Stimulated activated CD8-positive, alpha-beta memory T cell treated with anti-CD3 and anti-CD28 coated beads, Interleukin-12 subunit alpha, Interleukin-12 subunit beta, amount 100 ng/mL, for 1 hour (primary cell): Measurements from ENCODE around the gene C11orf54.

ENCODE experiments used
- DNase-seq: peaks from one replicate; pipeline ENCODE4 v3.0.0-alpha.2; 2020; ENCODE audit warnings: low read depth

The C11orf54 gene

DNA sequence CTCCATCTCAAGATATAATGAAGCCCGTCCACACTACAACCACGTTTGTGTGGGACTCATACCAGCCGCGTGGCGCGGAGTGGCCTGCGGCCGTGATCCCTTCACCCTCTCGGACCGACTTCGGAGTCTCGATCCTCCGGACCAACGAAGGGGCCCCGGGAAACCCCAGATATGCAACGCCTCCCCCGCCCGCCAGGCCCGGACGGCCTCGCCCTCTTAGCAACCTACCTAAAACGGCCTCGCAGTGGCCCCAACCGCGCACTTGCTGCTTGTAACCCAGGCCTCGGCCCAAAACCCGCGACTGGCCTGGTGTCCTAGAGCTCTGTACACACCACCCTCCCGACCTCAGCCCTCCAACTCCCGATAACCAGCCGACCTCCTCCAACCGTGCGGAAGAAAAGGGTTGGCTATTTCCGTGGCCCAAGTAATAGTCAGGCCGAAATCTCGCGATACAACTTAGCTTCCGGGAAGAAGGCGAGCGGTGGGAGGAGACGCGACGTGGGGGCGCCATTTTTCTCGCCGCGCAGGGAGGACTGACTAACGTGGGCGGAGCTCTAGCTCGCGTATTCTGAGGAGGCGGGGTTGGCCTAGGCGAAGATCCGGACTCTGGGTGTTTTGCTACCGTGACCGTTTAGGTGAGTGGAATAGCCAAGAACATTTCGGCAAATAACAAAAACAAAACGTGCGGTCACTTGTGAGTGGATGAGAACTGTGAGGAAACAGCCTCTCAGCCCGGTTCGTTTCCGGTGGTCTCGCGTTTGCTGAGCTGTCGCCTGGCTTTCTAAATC lies at the start of gene C11orf54, which contains the start of gene TAF1D:
TSS of gene C11orf54 (plus strand) at position 579 of the 788 bp plus-strand sequence. CDS start 5,722 bp downstream, outside the sequence.
TSS of gene TAF1D (minus strand) at position 402 of the 788 bp plus-strand sequence. CDS start 2,191 bp downstream, outside the sequence.
- peak; percentile 96 for DNase-seq

- no peak for DNase-seq
Observed at GRCh38 chr11:93694109-93694508, 47.4 kb upstream of the C11orf54 start.

GRCh38 chr11:93694557-93694956 lies 46.9 kb upstream of the C11orf54 start:
- DNase-seq, result no peak

GRCh38 chr11:93697611-93698010 lies 43.9 kb upstream of the C11orf54 start:
- no peak for DNase-seq

- no peak for DNase-seq
Observed at GRCh38 chr11:93700830-93701229, 40.6 kb upstream of the C11orf54 start.

DNA sequence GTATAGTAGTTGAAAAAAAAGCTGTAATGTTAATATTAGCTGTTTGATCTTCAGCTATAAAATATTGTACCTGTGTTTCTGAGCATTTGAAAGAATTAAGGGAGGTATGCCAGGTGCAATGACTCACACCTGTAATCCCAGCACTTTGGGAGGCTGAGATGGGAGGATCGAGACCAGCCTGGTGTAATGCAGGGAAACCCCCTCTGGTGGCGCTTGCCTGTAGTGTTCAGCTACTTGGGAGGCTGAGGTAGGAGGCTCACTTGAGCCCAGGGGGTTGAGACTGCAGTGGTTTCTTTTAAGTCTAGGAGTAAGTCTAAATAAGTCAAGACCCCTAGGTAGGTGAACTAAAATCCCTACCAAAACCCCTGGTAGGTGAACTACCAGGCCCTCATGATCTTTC lies 37.2 kb upstream of the C11orf54 start:
- no peak for DNase-seq

DNA sequence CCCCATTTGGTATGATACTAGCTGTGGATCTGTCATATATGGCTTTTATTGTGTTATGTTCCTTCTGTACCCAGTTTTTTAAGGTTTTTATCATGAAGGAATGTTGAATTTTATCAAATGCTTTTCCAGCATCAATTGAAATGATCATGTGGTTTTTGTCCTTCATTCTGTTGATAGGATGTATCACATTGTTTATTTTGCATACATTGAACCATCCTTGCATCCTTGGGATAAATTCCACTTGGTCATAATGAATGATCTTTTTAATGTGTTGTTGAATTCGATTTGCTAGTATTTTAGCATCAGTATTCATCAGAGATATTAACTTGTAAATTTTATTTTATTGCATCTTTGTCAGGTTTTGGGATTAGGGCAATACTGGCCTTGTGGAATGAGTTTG lies 31.2 kb upstream of the C11orf54 start:
- DNase-seq, result no peak

DNA sequence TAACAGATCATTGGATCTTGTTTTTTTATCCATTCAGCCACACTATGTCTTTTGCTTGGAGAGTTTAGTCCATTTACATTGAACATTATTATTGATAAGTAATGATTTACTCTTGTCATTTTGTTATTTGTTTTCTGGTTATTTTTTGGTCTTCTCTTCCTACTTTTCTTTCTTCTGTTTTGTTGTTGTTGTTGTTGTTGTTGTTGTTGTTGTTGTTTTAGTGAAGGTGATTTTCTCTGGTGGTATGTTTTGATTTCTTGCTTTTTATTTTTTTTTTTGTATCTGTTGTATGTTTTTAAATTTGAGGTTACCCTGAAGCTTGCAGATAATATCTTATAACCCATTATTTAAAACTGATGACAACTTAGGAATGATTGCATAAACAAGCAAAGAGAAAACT lies 28.8 kb upstream of the C11orf54 start:
- no peak for DNase-seq

DNA sequence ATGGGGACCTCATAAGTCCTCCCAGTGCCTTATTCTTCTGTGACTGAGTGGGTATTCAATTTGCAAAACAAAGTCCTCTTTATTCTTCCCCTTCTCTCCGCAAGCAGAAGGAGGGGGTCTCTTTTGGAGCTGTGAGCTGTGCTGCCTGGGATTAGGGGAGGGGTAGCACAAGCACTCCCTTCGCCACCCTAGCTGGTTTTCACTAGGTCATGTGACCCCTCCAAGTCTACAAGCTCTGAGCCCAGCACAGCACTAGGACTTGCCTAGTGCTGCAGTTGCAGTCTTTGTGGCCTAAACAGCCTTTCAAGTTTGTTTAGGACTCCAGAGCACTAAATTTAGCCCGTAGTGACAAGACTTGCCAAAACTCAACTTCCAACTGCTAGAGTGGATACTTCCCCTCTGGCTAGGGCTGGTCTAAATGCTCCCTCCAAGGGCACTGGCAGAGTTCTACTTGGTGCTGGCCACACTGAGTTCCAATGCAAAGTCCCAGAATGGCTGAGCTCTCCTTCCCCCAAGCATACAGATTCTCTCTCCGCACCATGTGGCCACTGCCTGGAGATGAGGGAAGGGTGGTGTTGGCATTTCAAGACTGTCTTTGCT lies 25.6 kb upstream of the C11orf54 start:
- DNase-seq, result no peak

DNA sequence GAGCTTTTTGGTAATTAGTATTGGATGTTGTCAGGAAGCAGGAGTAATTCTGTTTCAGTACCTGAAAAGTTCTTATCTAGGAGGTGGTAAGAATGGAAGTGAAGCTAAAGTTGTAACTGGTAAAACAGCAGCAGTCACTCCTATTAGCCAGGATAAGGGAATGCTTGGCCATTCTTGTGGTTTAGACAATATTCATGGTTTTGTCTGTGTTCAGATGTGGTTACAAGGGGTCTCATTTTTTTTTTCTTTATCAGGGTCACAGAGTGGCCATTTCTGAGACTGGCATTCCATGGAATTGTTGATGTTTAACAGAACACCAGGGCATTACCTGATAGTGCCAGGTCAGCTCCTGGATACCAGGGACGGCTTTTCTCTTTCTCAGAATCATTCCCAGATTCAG lies 24.0 kb upstream of the C11orf54 start:
- no peak for DNase-seq

- DNase-seq, result no peak
Observed at GRCh38 chr11:93718057-93718563, 23.4 kb upstream of the C11orf54 start.

DNA sequence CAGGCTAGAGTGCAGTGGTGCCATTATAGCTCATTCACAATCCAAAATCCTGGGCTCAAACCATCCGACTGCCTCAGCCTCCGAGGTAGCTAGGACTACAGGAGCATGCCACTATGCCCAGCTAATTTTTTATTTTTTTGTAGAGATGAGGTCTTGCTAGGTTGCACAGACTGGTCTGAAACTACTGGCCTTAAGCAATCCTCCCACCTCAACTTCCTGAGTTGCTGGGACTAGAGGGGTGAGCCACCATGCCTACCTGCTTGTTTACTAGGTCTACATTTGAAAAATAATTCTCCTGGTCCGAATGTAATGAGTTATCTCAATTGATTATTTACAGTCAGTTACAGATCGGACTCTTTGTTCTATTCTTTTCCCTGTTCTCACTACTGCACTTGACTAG lies 22.2 kb upstream of the C11orf54 start:
- DNase-seq, result no peak

- DNase-seq, result no peak
Observed at GRCh38 chr11:93720522-93720921, 20.9 kb upstream of the C11orf54 start.

GRCh38 chr11:93724089-93724488 lies 17.4 kb upstream of the C11orf54 start:
- DNase-seq, result no peak

DNA sequence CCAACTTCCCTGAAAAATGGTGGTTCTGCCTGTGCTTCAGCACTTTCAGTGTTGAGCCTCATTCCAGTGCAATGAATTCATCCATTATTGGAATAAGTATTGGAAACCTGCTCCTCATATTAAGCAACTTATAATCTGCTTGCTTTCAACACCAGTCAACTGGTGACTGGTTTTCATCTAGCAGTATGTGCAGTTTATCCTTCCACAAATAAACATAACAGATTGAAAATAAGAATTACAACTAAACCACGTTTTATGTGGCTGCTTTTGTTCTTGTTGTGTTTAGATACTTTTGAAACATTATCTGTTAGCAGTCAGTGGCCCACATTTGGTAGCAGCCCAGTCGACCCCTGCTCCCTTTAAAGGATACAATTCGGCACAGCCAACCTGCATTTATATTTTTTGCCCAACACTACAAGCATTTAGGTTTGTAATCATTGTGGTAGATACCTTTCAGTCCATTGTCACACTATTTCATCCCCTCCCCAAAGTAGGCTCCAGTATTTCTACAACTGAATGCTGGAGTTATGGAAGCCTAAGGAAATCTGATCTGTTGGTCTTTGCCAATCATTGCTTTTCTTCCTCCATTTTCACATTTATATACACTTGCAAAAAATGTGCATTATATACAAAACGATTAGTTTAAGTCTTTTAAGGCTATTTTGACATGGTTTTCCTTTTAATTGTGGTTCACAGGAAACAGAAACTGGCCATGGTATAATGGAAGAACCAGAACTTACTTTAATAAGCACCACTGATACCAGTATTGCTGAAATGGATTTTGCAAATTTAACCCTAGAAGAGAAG lies 13.3 kb upstream of the C11orf54 start:
- DNase-seq, result no peak

DNA sequence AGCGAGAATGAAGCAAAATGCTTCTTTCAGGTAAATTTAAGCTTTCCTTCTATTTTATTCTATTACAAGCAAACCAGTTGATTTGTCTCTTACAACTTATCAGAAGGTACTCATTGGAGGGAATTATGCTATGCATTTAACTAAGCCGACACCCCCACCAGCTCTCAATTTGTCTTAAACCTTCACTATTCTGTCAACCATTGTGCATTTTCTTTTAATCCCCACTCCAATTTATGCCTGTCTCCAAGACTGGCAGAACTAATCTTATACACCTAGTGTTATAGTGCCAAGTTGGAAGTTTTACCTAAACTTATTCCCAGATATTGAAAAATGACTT lies 12.7 kb upstream of the C11orf54 start:
- no peak for DNase-seq

DNA sequence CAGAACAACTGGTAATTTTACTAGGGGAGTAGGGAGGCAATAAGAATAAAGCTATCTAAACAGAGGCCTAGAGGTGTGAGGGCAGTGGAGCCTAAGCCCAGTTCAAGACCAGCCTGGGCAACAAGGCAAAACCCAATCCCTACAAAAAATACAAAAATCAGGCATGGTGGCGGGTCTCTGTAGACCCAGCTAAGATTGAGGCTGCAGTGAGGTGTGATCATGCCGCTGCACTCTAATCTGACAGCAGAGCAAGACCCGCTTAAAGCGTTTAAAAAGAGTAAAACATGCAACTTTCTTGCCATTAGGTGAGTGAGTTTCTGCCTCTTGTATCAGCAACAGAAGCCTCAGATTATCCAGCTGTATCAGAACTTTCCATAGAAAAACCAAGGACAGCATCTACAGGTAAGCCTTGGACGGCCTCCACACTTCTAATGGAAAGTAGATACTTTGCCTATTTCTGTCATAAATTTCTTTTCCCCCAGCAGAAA lies 12.3 kb upstream of the C11orf54 start:
- DNase-seq, result no peak

- no peak for DNase-seq
Observed at GRCh38 chr11:93730108-93731107, 11.1 kb upstream of the C11orf54 start.

DNA sequence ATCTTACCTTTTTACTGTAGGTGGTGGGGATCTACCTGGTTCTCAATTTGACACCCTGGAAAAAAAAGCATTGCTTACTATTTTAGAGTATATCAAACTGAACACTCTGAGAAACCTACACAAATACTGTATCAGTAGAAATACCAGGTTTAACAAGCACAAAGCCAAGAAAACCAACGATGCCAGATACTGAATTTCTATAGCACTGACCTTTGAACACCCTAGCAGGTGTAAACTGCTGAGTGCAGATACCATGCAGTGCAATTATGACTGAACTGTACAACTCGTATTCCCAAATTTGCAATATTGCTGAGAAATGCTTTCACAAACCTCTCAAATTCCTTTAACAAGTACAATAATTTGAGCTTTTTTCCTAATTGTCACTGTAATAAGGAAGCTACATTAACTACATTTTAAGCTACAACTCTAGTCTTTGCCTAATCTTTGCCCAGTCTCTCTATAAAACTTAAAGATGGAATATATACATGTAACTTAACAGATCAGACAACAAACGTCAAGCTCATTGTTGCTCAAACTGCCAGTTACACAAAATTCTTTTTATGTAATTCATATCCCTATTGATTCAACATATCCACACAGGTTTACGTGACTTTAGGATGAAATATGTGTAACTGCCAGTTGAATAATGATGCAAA lies 9.1 kb upstream of the C11orf54 start:
- DNase-seq, result no peak

DNA sequence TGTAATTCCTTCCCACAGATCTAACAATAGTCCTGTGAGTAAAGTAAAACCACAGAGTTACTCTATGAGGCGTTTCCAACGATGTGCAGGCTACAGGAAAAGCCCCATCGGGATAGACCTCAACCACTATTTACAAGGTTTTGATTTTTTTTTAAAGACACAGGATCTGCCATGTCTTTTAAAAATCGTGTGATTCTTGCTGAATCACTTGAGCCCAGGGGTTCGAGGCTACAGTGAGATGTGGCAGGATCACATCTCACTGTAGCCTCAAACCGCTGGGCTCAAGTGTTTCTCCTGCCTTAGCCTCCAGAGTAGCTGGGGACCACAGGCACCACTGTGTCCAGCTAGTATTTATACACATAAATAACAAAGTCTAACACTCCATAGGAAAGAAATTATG lies 8.0 kb upstream of the C11orf54 start:
- no peak for DNase-seq
